GM20431 (cell line): ENCODE data around the gene CDH8.

ENCODE experiments used
- in situ Hi-C: fragments of 300-500 bp; cut with MseI, MboI; formaldehyde crosslinking; loops from one replicate; pipeline ENCODE4 v1.15.0; 2020; ENCODE audit warnings: low sequenced_read_pairs; ENCODE audit not compliant: unreplicated experiment

The CDH8 gene

DNA sequence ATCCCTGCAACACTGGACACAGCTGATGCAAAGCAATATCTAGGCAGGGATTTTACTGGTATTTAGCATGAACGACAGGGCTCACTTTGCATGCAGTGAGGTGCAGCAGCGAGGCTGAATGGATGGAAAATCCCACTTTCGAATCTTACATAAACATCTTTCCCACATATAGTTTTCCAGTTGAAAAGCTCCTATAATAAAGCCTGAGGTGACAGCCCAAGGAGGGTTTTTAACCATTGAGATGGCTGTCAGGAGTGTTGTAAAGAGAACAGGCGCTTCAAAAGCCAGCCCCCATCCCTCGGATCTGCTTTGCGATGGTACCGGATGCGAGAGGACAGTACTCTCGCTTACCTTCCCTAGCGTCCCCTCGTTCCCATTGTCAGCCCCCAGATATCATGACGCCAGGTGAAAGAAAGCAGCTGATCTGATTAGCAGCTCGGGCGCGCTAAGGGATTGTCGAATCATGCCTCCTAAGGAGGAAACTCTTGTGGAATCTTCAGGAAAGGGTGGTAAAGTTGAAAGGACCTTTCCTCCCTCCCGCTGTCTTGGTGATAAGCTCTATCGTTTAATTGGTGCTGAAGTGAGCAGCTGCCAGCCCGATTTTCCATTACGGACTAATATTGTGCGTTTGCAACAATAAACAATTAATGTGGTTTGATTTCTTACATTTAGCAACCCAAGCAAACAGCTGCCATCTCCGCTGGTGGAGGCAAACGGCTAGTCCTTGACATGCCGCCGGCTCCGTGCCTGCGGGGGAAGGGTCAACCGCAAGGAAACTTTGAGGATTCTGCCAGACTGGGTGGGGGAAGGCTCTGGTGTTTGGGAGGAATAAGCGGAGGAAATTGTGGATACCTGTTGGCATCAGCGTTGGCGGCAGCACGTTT is 1.8 kb downstream of the CDH8 start:
- in situ Hi-C loops: no loop called here

DNA sequence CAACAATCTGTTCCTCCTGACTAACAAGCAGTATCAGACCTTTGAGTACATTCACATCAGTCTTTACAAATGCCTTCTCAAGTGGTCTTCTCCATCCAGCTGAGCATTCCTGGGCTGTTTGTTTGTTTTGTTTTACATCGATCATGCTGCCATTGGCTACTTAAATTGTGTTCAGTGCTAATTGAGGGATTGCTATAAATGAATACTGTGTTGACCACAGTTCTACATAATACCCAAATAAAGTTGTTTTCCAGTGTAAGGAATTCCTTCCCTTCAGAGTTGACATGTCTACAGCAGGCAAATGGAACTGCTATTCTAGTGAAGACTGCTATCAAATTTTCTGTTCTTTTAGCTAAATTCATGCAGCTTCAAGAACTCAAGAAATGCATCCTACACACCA is 3.2 kb downstream of the CDH8 start:
- in situ Hi-C loops: no loop called here

DNA sequence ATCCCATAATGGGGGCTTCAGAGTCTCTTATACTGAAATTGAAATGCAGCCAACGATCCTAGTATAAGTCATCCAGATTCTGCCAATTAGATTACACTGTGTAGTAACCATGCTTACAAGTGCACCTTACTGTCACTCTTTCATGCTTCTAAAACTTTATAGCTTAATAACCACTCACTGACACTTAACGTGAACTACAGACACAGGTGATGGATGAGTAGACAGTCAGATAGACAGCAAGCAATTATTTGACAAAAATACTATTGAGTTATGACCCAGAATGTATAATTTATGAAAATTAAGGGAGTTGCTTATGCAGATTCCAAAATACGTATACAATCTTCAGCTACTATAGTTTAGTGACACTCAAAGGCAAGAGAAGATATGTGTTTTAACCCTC is 6.3 kb downstream of the CDH8 start:
- in situ Hi-C loops: no loop called here

DNA sequence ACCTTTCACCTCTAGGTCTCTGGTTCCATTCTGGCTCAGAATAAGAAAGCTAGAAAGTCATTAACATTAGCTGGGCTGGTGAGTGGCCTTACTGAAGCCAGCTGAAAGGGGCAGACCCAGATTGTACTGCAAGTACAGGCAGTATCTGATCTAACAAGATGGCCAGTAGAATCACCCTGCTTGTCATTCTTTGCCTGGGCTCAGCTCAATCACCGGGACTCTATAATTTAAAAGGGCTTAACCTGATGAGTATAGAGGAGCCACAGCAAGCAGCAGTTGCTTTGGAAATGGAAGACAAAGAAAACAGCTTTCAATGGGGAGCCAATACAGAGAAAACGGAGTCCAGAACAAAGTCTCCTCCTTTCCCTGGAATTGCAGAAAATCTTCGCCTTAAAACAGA is 13.6 kb downstream of the CDH8 start:
- in situ Hi-C loops: no loop called here

DNA sequence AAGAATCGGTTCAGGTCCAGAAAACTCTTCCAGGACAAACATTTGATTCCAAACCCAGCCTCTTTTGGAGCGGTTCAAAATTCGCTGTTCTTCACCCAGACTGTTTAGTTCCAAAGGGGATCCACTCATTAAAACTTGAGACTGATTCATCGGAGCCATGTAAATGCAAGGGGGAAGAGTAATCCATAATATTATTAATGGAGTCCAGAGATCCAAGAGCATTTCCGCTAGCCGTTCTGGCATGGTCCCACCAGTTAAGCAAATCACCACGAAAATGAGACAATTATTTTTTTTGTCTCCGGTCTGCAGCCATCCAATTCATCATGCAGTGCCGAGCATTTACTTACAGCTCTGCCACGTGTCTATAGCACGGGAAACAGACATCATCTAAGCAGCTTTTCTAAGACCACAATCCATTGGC is 15.1 kb downstream of the CDH8 start:
- in situ Hi-C loops: no loop called here

DNA sequence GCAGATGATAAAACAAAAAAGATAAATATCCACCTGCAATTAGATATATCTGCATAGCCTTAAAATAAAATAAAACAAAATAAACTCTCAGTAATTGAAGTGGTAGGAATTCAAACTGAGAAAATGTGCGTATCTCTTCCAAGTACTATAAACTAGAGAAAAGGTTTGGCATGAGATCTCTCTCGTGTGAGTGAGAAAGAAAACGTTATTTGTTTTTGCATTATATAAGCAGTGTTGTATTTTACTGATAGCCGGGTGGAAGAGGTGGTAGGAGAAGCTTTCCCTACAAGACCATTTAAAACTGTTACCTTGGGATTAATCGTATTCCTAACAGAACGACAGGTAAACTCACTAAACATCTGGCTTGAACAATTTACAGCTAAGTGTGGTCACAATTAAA is 15.6 kb downstream of the CDH8 start:
- in situ Hi-C loops: no loop called here

DNA sequence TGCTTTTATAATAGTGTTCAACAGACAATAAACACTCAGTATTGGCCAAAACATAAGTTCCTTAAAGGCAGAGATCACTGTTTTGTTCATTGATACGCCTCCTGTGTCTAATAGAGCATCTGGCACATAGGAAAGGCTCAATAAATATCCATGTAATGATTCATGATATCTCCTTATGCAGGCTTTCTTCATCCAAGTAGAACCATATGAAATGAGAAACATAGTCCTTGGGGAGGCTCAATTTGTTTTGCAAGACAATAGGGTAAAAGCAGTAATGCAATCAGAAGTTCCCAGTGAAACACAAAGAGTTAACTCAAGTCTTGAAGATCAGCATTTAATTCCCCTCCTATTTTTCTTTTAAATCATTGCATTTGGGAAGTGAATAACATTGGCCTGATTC is 16.4 kb downstream of the CDH8 start:
- in situ Hi-C loops: no loop called here

DNA sequence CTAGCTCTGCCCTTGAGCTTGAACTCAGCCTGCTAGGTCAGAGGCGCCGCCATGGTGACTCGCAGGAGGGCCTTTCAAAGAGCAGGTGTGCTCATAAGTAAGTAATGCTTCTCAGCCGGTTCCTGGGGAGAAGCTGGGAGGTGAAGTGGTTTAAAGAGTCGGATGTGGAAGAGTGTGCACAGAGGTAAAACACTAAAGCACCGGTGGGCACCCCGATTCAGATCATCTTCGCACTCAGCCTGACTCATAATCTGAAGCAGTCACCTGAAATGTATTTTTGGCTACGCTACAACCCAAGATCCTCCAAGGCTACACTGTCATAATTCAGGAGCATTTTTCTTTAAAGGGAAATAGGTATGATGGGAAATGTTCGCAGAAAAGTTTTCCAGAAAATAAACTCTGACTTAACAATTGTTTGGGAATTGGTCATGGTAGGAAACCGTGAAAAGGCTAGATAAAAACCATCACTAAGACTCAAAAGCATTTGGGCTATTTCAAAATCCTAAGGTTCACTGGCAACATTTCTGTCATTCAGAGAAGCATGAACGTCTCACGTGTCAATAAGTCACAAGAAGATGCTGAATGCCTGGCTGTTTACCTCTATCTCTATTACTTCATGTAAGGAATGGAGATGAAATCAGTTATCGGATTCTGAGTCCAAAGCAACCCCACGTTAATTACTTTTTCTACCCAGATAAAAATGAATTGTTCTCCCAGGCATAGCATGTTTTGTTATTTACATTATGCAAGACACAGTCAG is 17.8 kb downstream of the CDH8 start:
- in situ Hi-C loops: no loop called here

DNA sequence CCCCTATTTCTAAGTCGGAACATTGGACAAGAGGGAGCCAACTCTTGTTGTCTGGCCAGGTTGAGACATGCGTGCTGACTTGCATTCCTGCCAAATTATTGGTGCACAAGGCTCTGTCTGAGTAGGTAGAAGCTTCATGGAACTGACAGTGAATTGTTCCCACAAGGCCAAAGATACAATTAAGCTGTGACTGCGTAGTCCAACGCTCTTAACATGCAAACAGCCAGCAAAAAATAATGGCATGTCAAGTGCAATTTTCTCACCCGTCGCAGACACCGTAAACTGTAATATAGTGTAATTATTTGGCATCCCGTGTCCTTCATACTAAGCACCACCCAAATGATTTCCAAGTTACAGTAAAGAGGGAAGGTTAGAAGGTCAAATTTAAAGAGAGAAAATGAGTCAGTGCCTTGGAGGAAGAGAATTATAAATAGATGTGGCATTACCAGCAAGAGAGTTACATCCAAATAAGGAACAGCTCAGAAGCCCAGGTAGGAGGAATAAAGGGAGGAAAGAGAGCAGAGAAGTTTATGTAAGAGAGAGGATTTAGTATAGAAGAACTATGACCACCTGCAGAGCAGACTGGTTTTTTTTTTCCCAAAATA is 21.8 kb downstream of the CDH8 start:
- in situ Hi-C loops: no loop called here

DNA sequence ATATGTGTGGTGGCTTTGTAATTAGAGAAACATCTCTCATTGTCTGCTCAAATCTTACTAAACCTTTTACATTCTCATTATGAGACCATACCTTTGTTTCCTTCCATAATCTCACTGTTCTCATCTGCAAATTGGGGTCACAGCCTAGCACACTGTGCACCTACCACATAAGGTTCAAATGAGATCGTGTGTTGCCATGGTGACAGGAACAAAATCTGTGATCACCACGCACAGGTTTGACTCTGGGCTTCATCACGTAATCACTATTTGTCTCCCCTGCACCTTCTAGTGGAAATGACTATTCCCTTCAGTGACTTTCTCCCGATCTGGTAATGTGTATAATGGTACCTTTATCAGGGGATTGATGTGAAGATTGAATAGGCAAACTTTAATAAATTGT is 26.1 kb downstream of the CDH8 start:
- in situ Hi-C loops: no loop called here

DNA sequence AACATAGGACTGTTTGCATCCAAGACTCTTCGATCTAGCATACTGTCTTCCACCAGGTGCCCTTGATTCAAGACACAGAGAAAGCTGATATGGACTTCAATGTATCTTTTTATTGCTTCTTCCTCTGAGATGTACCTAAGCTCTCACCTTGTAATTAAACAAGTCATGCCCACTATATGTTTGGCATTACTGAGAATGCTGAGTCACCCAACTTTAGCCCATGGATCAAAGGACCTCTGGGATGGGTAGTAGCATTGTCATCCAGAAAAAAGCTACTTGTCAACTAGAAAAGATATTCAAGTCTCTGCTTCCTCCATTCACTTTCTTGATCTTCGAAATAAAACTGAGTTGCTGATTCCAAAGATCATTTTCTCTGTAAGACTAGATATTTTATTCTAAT is 37.8 kb downstream of the CDH8 start:
- in situ Hi-C loops: no loop called here

DNA sequence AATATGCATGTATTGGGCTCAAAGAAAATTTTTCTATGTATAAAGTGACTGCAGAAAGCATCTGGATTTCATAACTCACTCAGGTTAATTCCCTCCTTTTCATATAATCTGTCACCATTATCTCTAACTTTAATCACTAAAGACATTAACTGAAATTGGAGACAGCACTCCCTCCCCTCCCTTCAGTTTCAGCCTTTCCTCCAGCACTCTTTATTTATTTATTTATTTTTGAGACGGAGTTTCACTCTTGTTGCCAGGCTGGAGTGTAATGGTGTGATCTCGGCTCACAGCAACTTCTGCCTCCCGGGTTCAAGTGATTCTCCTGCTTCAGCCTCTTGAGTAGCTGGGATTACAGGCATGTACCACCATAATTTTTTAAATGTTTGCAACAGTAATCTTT is 43.1 kb downstream of the CDH8 start:
- in situ Hi-C loops: no loop called here

DNA sequence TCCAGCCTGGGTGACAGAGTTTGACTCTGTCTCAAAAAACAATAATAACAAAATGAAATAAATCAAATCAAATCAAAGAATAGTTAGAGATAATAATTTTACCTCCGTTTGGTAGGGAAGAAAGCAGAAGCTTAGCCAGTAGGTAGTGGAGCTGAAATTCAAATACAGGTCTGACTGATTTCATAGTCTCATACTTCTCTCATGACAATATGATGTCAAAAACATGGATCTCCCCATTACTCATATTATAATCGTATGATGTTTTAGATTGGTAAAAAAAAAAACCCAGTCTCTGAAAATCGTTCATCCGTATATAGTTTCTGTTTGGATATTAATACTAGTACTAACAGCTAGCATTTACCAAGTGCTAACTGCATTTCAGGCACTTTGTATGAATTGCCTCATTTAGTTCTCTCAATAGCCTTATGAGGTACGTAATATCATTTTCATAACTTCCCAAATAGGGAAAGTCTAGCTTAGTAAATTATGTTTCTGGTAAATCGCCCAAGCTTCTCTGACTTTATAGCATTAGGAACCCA is 48.7 kb downstream of the CDH8 start:
- in situ Hi-C loops: no loop called here

DNA sequence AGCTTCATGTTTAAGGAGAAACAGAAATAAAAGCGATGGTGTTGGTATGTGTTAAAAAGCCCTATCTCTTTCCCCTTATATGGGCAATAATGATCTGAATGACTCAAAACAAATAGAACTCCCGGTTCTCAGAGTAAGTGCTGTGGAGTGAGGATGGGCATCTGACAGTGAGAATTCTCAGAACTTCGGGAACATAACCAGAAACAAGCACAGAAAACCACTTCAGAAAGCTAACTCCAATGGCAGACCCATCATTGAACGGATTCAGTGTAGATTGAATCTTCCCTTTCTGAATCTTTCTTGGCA is 67.2 kb downstream of the CDH8 start:
- in situ Hi-C loops: no loop called here

DNA sequence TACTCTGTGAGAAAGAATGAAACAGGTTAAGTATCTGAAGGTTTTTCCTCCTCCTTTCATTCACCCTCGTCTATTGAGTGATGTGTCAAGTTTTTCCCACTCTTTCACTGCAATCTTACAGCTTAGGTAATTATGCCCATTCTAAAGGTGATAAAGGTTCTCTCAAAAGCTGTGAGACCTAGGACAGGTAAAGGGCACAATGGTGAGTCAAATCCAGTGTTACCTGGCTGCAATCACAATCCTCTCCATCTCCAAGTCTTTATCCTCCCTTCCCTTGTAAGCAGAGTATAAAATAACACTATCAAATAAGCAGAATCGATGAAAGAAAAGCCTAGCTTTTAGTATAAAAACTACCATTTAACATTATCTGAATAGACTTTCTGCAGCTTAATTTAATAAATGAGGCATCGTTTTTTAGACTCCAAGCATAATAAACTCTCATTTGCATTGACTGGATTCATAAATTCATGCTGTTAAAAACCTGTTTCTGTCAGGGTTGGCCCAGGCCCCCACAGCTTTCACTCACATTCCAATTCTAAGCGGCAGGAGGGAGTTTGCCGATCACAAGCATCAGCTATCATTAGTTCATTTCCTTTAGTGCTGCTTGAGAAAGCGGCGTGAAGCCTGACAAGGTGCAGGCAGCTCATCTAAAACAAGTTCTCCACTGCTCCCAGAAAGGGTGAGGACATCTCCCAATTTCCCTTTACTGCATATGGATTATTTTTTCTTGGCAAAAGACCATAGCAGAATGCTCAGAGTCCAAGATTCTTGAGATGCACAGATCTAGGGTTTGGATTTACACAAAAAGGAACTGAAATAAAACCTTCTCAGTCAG is 67.8 kb downstream of the CDH8 start:
- in situ Hi-C loops: no loop called here

DNA sequence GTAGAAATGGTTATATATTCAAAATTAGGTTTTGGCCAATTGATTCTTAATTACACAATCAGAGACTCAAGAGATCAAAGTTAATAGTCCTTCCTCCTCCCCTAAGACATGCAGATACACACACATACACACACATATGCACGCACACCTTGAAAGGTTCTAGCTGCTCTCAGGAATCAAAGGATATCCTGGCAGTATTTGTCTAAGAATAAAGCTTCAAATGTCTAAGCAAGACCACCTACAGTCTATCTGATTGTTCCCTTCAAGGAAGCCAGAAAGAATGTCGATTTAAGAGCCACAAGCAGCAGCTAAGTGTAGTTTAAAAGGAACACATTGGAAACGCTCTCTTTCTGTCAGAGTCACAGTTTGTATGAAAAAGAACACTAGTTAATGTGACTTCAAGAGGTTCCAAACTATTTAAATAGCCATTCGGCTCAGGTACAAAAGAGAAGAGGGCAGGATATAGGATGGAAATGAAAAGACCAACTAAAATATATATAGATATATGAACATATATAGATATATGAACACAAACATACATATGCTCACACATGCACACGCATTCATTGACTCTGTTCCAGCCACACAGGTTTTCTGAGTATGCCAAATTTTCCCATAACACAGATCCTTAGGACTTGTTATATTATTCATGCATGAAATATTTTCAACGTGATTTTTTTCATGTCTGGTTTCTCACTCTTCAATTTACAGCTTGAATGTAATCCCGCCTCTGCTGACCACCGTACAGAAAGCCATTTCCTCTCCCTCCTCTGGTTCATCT is 79.0 kb downstream of the CDH8 start:
- in situ Hi-C loops: no loop called here

DNA sequence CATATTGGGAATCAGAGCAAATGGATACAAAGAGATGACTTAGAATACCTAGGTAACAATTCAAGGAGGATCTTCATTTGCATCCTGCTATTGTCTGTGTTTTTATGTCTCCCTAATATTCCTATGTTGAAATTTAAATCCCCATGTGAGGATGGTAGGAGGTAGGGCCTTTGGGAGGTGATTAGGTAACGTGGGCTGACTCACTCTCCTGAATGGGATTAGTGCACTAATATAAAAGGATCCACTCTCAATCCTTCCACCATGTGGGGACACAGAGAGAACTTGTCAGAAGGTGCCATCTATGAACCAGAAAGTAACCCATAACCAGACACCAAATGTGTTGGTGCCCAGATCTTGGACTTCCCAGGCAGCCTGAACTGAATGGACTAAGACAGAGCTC is 83.4 kb downstream of the CDH8 start:
- in situ Hi-C loops: no loop called here

DNA sequence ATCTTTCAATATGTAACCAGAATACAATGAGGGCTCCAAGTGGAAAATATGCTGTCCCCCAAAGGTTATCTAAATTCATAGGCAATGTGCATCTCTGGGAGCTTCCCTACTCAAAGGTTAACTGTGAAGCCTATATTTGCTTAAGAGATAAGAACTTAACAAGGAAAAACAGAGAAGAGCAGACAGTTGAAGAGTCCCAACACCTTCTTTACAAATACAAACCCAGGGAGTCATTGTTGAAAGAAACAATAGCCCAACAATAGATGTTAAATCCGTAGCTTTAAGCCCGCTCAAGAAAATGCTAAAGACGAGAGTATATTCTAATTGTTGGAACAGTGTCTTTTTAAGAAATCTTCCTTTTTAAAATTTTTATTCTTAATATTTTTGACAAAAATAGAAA is 87.8 kb downstream of the CDH8 start:
- in situ Hi-C loops: no loop called here

DNA sequence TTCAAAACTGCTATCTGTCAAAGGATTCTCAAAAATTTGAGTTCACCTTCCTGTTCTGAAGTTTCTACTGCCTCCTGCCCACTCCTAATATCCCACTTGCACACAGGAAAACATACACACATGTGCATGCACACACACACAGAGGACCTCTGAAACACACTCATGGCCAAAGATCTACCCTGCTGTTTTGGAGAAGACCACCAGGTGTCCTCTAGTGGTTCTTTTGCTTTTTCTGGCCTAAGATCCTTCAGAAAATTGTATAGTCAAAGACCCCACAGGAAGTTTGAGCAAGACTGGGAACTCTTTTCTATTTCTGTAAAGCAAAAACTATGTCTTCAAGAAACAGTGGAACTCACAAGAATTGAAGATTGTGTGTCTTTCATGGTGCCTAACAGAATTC is 90.2 kb downstream of the CDH8 start:
- in situ Hi-C loops: no loop called here
